Skeletal muscle satellite cell (primary cell): Measurements from ENCODE around the gene CHRNB2.

ENCODE experiments used
- H3K27me3 ChIP-seq: 2 replicates; pipeline ENCODE4 v1.7.0; 2013; ENCODE audit warnings: low read length; ENCODE audit not compliant: control insufficient read depth, insufficient read depth
- H3K36me3 ChIP-seq: 2 replicates; pipeline ENCODE4 v1.7.0; 2013; ENCODE audit warnings: mild to moderate bottlenecking, control low read depth, low read length; ENCODE audit not compliant: insufficient read depth
- H3K4me1 ChIP-seq: 2 replicates; pipeline ENCODE4 v1.7.0; 2013; ENCODE audit warnings: low read length; ENCODE audit not compliant: control insufficient read depth, insufficient read depth
- H3K4me2 ChIP-seq: 2 replicates; pipeline ENCODE4 v1.7.0; 2013; ENCODE audit warnings: mild to moderate bottlenecking, low read length
- H3K4me3 ChIP-seq: 2 replicates; pipeline ENCODE4 v1.7.0; 2013; ENCODE audit warnings: low read length
- H3K9ac ChIP-seq: 2 replicates; pipeline ENCODE4 v1.7.0; 2013; ENCODE audit warnings: mild to moderate bottlenecking, low read depth, low read length, moderate library complexity
- H3K9me3 ChIP-seq: replicated peaks from 2 replicates; pipeline ENCODE4 v1.7.0; 2013; ENCODE audit warnings: mild to moderate bottlenecking, control low read depth, low read length

The CHRNB2 gene

GRCh38 chr1:154584267-154584994 is 16.9 kb downstream of the CHRNB2 start:
- Histone ChIP-seq H3K27me3 (no peaks in the 10 kb centered on the region), H3K4me1 (no peaks in the 10 kb centered on the region), H3K9me3 (no peaks in the 10 kb centered on the region), H3K9ac (no peak overlapping the region), H3K36me3 (peaks cover 93% of the 10 kb centered on the region), H3K4me2 (no peak overlapping the region), H3K4me3 (no peak overlapping the region)

- Histone ChIP-seq H3K36me3 (peaks cover 95% of the 10 kb centered on the region), H3K9me3 (no peaks in the 10 kb centered on the region), H3K27me3 (no peaks in the 10 kb centered on the region), H3K9ac (no peak overlapping the region), H3K4me1 (no peaks in the 10 kb centered on the region), H3K4me3 (no peak overlapping the region), H3K4me2 (no peak overlapping the region)
These were observed 18.7 kb downstream of the CHRNB2 start for GRCh38 chr1:154586231-154586630.

GRCh38 chr1:154586641-154587040 is 19.1 kb downstream of the CHRNB2 start:
- H3K36me3 ChIP-seq: peaks cover 96% of the 10 kb centered on the region
- H3K27me3 ChIP-seq: no peaks in the 10 kb centered on the region
- no peak overlapping the region for H3K4me3 ChIP-seq
- no peak overlapping the region for H3K4me2 ChIP-seq
- no peaks in the 10 kb centered on the region for H3K4me1 ChIP-seq
- H3K9me3 ChIP-seq: no peaks in the 10 kb centered on the region
- no peak overlapping the region for H3K9ac ChIP-seq

- no peaks in the 10 kb centered on the region for H3K9me3 ChIP-seq
- no peak overlapping the region for H3K9ac ChIP-seq
- H3K4me2 ChIP-seq: no peak overlapping the region
- no peaks in the 10 kb centered on the region for H3K27me3 ChIP-seq
- H3K4me1 ChIP-seq: no peaks in the 10 kb centered on the region
- H3K4me3 ChIP-seq: no peak overlapping the region
- peaks cover 90% of the 10 kb centered on the region for H3K36me3 ChIP-seq
These were observed 22.2 kb downstream of the CHRNB2 start for GRCh38 chr1:154589780-154590179.

- no peak overlapping the region for H3K4me3 ChIP-seq
- H3K27me3 ChIP-seq: no peaks in the 10 kb centered on the region
- H3K9me3 ChIP-seq: no peaks in the 10 kb centered on the region
- H3K4me2 ChIP-seq: no peak overlapping the region
- peaks cover under 1% of the 10 kb centered on the region for H3K4me1 ChIP-seq
- H3K36me3 ChIP-seq: peaks cover 87% of the 10 kb centered on the region
- H3K9ac ChIP-seq: no peak overlapping the region
These were observed 23.2 kb downstream of the CHRNB2 start for GRCh38 chr1:154590756-154591155.

- H3K9me3 ChIP-seq: no peaks in the 10 kb centered on the region
- no peak overlapping the region for H3K4me3 ChIP-seq
- no peak overlapping the region for H3K9ac ChIP-seq
- H3K4me1 ChIP-seq: peaks cover 3% of the 10 kb centered on the region
- H3K36me3 ChIP-seq: peaks cover 87% of the 10 kb centered on the region
- no peaks in the 10 kb centered on the region for H3K27me3 ChIP-seq
- H3K4me2 ChIP-seq: no peak overlapping the region
These were observed 23.6 kb downstream of the CHRNB2 start for GRCh38 chr1:154591206-154591605.

GRCh38 chr1:154593390-154593789 is 25.8 kb downstream of the CHRNB2 start:
- no peak overlapping the region for H3K4me3 ChIP-seq
- no peak overlapping the region for H3K9ac ChIP-seq
- H3K9me3 ChIP-seq: no peaks in the 10 kb centered on the region
- H3K4me2 ChIP-seq: no peak overlapping the region
- no peaks in the 10 kb centered on the region for H3K27me3 ChIP-seq
- peaks cover 3% of the 10 kb centered on the region for H3K4me1 ChIP-seq
- peaks cover 85% of the 10 kb centered on the region for H3K36me3 ChIP-seq

- Histone ChIP-seq H3K9me3 (no peaks in the 10 kb centered on the region), H3K4me1 (peaks cover 8% of the 10 kb centered on the region), H3K9ac (no peak overlapping the region), H3K4me2 (no peak overlapping the region), H3K36me3 (peaks cover 82% of the 10 kb centered on the region), H3K4me3 (no peak overlapping the region), H3K27me3 (no peaks in the 10 kb centered on the region)
These were observed 27.2 kb downstream of the CHRNB2 start for GRCh38 chr1:154594811-154595210.

GRCh38 chr1:154595621-154596020 is 28.0 kb downstream of the CHRNB2 start:
- H3K9ac ChIP-seq: no peak overlapping the region
- no peak overlapping the region for H3K4me3 ChIP-seq
- H3K9me3 ChIP-seq: no peaks in the 10 kb centered on the region
- H3K36me3 ChIP-seq: peaks cover 77% of the 10 kb centered on the region
- no peak overlapping the region for H3K4me2 ChIP-seq
- H3K4me1 ChIP-seq: peaks cover 10% of the 10 kb centered on the region
- no peaks in the 10 kb centered on the region for H3K27me3 ChIP-seq

- H3K4me1 ChIP-seq: peaks cover 10% of the 10 kb centered on the region
- H3K36me3 ChIP-seq: peaks cover 70% of the 10 kb centered on the region
These were observed 31.5 kb downstream of the CHRNB2 start for GRCh38 chr1:154598871-154599635.

GRCh38 chr1:154599658-154600057 is 32.1 kb downstream of the CHRNB2 start:
- no peaks in the 10 kb centered on the region for H3K27me3 ChIP-seq
- H3K36me3 ChIP-seq: peaks cover 64% of the 10 kb centered on the region
- H3K4me3 ChIP-seq: no peak overlapping the region

More at GRCh38 chr1:154598871-154599635, 31.5 kb downstream of the CHRNB2 start:
- no peak overlapping the region for H3K9ac ChIP-seq
- H3K9me3 ChIP-seq: no peaks in the 10 kb centered on the region
- H3K27me3 ChIP-seq: no peaks in the 10 kb centered on the region
- H3K4me2 ChIP-seq: no peak overlapping the region
- H3K4me3 ChIP-seq: no peak overlapping the region

More at GRCh38 chr1:154599658-154600057, 32.1 kb downstream of the CHRNB2 start:
- Histone ChIP-seq H3K9ac (no peak overlapping the region), H3K4me2 (no peak overlapping the region), H3K9me3 (no peaks in the 10 kb centered on the region), H3K4me1 (peaks cover 10% of the 10 kb centered on the region)
